ENCODE data around the gene SLC44A5. TPM values are rescaled to one million over a fixed set of nuclear protein-coding genes. Genes with fewer than 3 reads are reported as not detected.

Gene SLC44A5
- total RNA-seq, 1 donor from 2014 or later = 0.20 TPM

DNA sequence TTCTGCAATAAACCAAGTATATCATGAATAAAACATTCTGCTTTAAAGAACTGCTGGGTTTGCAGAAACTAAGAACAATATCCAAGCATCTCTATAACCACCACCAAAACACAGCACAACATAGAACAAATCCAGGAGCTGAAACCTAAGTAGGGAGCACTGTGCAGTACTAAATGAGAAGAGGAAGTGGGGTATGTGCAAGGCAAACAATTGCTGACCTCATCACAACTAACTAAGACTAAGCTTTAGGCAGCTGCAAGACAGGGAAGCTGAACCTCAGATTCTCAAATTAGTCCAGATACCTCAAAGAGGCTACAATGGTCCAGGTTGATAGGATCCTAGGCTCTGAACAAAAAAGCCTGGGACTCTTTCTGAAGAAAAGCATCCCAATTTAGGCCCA is 172.6 kb downstream of the SLC44A5 start:
- DNase-seq (ENCODE audit: low spot score) = no peak
- no peak overlapping the region for H3K4me3 Mint-ChIP-seq (ENCODE audit: unreplicated experiment)
- no peaks in the 10 kb centered on the region for H3K4me1 Mint-ChIP-seq (ENCODE audit: low read depth)
- no peaks in the 10 kb centered on the region for H3K36me3 Mint-ChIP-seq (ENCODE audit: low read depth)
- no peak for TF ChIP-seq CTCF (IDR thresholded peaks at IDR 0.05)
- no peaks in the 10 kb centered on the region for H3K9me3 Mint-ChIP-seq (ENCODE audit: low read depth)
- H3K27ac Mint-ChIP-seq (ENCODE audit: unreplicated experiment) = no peak overlapping the region
- H3K27me3 Mint-ChIP-seq (ENCODE audit: low read depth) = peaks cover 9% of the 10 kb centered on the region

GRCh38 chr1:75431843-75432242 is 179.1 kb downstream of the SLC44A5 start:
- Mint-ChIP-seq H3K4me3 (ENCODE audit: unreplicated experiment) (no peak overlapping the region), H3K4me1 (ENCODE audit: low read depth) (no peaks in the 10 kb centered on the region)

DNA sequence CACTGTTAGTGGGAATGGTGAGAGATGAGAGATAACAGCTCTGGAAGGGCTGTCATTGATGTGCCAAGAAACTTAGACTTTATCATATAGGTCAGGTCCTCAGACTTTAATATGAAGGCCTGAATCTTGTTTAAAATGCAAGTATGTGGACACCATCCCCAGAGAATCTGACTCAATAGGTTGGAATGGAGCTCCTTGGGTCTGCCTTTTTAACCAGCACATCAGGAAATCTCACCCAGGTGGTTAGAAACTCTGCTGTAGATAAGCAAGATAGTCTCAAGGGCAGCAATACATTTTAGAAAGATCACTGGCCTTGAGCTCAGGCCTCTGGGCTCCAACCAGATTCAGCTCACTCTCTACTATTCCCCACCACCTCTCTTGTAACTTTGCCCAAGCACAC is 180.4 kb downstream of the SLC44A5 start:
- Mint-ChIP-seq H3K27ac (ENCODE audit: unreplicated experiment) (no peak overlapping the region), H3K27me3 (ENCODE audit: low read depth) (peaks cover 3% of the 10 kb centered on the region), H3K4me3 (ENCODE audit: unreplicated experiment) (no peak overlapping the region), H3K36me3 (ENCODE audit: low read depth) (no peaks in the 10 kb centered on the region), H3K4me1 (ENCODE audit: low read depth) (no peaks in the 10 kb centered on the region), H3K9me3 (ENCODE audit: low read depth) (no peaks in the 10 kb centered on the region)
- TF ChIP-seq CTCF (IDR thresholded peaks at IDR 0.05) = no peak
- no peak for DNase-seq (ENCODE audit: low spot score)

More at GRCh38 chr1:75431843-75432242, 179.1 kb downstream of the SLC44A5 start:
- Mint-ChIP-seq H3K27me3 (ENCODE audit: low read depth) (peaks cover 3% of the 10 kb centered on the region), H3K27ac (ENCODE audit: unreplicated experiment) (no peak overlapping the region), H3K9me3 (ENCODE audit: low read depth) (no peaks in the 10 kb centered on the region), H3K36me3 (ENCODE audit: low read depth) (no peaks in the 10 kb centered on the region)
- no peak for TF ChIP-seq CTCF (IDR thresholded peaks at IDR 0.05)
- no peak for DNase-seq (ENCODE audit: low spot score)

DNA sequence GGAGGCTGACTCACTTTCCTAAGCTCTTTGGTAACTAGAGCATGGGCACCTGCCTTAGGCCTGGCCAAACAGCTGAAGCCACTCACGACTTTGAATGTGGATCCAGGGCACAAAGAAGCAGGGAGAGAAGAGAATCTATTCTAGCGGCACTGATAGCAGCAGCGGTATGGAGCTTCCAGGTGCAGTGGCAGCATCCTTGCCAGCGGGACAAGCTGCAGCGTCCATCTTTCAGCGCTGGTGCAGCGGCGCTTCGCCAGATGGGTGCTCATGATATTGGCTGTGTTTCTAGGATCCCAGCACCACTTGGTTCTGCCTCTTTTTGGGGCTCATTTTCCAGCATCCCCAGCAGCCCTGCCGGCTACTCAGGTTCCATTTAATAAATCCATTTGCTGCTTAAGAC is 184.2 kb downstream of the SLC44A5 start:
- Mint-ChIP-seq H3K27ac (ENCODE audit: unreplicated experiment) (no peak overlapping the region), H3K36me3 (ENCODE audit: low read depth) (no peaks in the 10 kb centered on the region), H3K4me3 (ENCODE audit: unreplicated experiment) (no peak overlapping the region), H3K4me1 (ENCODE audit: low read depth) (no peaks in the 10 kb centered on the region), H3K9me3 (ENCODE audit: low read depth) (no peaks in the 10 kb centered on the region), H3K27me3 (ENCODE audit: low read depth) (peaks cover 3% of the 10 kb centered on the region)
- DNase-seq (ENCODE audit: low spot score) = no peak
- TF ChIP-seq CTCF (IDR thresholded peaks at IDR 0.05) = no peak

DNA sequence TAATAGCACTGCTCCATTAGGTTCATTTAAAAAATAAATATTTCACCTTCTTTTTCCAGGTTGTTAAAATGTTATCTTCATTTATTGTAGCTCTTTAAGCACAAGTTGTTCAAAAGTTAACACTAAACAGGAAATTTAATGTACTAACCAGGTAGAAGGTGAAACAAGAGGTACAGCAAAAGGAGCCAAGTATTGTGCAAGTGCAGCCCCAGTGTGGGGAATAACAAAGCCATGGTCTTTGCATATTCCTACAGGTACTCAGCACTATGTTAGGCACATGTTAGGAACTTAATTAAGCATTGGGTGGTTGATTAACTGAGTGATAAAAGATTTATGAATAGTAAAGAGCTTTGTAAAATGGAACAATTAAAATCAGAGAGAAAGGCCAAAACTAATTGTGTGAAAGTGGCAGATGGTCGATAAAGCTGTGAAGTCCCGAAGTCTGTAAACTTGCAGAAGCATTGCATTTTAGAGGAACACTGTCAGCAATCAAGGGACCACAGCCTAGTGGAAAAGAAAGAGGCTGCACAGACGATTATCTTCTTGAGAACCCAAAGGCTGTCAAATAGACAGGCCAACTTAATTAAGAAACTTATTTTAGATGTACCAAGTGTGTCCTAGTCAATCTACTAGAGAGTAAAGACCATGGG is 185.8 kb downstream of the SLC44A5 start:
- H3K4me3 Mint-ChIP-seq (ENCODE audit: unreplicated experiment) = no peak overlapping the region
- TF ChIP-seq CTCF (IDR thresholded peaks at IDR 0.05) = no peak
- no peak for DNase-seq (ENCODE audit: low spot score)
- H3K4me1 Mint-ChIP-seq (ENCODE audit: low read depth) = no peaks in the 10 kb centered on the region
- no peaks in the 10 kb centered on the region for H3K9me3 Mint-ChIP-seq (ENCODE audit: low read depth)
- no peak overlapping the region for H3K27ac Mint-ChIP-seq (ENCODE audit: unreplicated experiment)
- no peaks in the 10 kb centered on the region for H3K36me3 Mint-ChIP-seq (ENCODE audit: low read depth)
- H3K27me3 Mint-ChIP-seq (ENCODE audit: low read depth) = no peaks in the 10 kb centered on the region

Data from chondrocyte (in vitro differentiated cells).